Measurements from ENCODE around the gene GPC3. TPM values are rescaled to one million over a fixed set of nuclear protein-coding genes. Genes with fewer than 3 reads are reported as not detected.

The GPC3 gene
- total RNA-seq, 1 experiment from 2014 or later = 0.98 TPM

- no peak overlapping the region for H3K4me3 ChIP-seq (replicated peaks in 1 of 2; ENCODE audit: low read depth in 1 of 2, low read length in 2 of 2)
- RAD21 ChIA-PET (ENCODE audit: low non-redundant PET in 1 of 2, low total read pairs in 2 of 2, uncharacterized antibody in 2 of 2, unreplicated experiment in 2 of 2) = no interaction called here
- intact Hi-C loops (cut with micrococcal nuclease) = loop anchor here (5.0 kb wide), 1 partner anchor 232 kb away; no protein-coding TSS in a partner anchor
- H2AFZ ChIP-seq (ENCODE audit: low read depth, low read length, poor library complexity, severe bottlenecking) = no peak overlapping the region
- no peaks in the 10 kb centered on the region for H3K4me1 ChIP-seq (ENCODE audit: control insufficient read depth in 1 of 2, insufficient read depth in 2 of 2, low read length in 2 of 2)
- no TSS peak for BruUV-seq (replicated peaks)
- no peaks in the 10 kb centered on the region for H3K9me2 ChIP-seq (ENCODE audit: insufficient read depth)
- ATAC-seq (no peak), DNase-seq (ENCODE audit: low read depth, low spot score) (no peak)
- no peak for TF ChIP-seq YY1 (IDR thresholded peaks at IDR 0.05; ENCODE audit: extremely low read depth, insufficient replicate concordance, low read depth, low read length)
- TF ChIP-seq EZH2phosphoT487 (IDR thresholded peaks at IDR 0.05; ENCODE audit: borderline replicate concordance) = no peak
- TF ChIP-seq SIN3A (IDR thresholded peaks at IDR 0.05; ENCODE audit: low read depth) = no peak
- TF ChIP-seq, protein P1, sequence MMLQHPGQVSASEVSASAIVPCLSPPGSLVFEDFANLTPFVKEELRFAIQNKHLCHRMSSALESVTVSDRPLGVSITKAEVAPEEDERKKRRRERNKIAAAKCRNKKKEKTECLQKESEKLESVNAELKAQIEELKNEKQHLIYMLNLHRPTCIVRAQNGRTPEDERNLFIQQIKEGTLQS (IDR thresholded peaks at IDR 0.05) = no peak
- TF ChIP-seq, protein P2, sequence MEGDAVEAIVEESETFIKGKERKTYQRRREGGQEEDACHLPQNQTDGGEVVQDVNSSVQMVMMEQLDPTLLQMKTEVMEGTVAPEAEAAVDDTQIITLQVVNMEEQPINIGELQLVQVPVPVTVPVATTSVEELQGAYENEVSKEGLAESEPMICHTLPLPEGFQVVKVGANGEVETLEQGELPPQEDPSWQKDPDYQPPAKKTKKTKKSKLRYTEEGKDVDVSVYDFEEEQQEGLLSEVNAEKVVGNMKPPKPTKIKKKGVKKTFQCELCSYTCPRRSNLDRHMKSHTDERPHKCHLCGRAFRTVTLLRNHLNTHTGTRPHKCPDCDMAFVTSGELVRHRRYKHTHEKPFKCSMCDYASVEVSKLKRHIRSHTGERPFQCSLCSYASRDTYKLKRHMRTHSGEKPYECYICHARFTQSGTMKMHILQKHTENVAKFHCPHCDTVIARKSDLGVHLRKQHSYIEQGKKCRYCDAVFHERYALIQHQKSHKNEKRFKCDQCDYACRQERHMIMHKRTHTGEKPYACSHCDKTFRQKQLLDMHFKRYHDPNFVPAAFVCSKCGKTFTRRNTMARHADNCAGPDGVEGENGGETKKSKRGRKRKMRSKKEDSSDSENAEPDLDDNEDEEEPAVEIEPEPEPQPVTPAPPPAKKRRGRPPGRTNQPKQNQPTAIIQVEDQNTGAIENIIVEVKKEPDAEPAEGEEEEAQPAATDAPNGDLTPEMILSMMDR (IDR thresholded peaks at IDR 0.05 in 2 of 3, conservative IDR thresholded peaks at IDR 0.05 in 1 of 3; ENCODE audit: borderline replicate concordance in 1 of 3, insufficient read depth in 1 of 3, low read depth in 2 of 3, low read length in 2 of 3) = no peak
- no peak for TF ChIP-seq CBX3 (IDR thresholded peaks at IDR 0.05; ENCODE audit: low read depth)
- no peak for TF ChIP-seq EGR1 (IDR thresholded peaks at IDR 0.05; ENCODE audit: low read depth)
- no peak for TF ChIP-seq ZBTB33 (IDR thresholded peaks at IDR 0.05; ENCODE audit: extremely low read depth, insufficient replicate concordance, low read length)
- TF ChIP-seq, protein P3, sequence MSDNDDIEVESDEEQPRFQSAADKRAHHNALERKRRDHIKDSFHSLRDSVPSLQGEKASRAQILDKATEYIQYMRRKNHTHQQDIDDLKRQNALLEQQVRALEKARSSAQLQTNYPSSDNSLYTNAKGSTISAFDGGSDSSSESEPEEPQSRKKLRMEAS (IDR thresholded peaks at IDR 0.05) = no peak
- CTCF ChIA-PET = no interaction called here
- no peak overlapping the region for H3K4me2 ChIP-seq (ENCODE audit: low read length)
- H3K27ac ChIP-seq (ENCODE audit: low read depth, low read length) = no peak overlapping the region
- no peaks in the 10 kb centered on the region for H3K27me3 ChIP-seq (ENCODE audit: insufficient read depth, low read length)
- no peak overlapping the region for H3K9ac ChIP-seq (ENCODE audit: low read length)
- no peaks in the 10 kb centered on the region for H3K36me3 ChIP-seq (ENCODE audit: control insufficient read depth in 1 of 2, insufficient read depth in 2 of 2, low read length in 2 of 2)
- H3K79me2 ChIP-seq (ENCODE audit: insufficient read depth, low read length) = no peaks in the 10 kb centered on the region
- H4K20me1 ChIP-seq (ENCODE audit: insufficient read depth) = no peaks in the 10 kb centered on the region
- POLR2A ChIA-PET = no interaction called here
- H3K9me3 ChIP-seq (ENCODE audit: control insufficient read depth in 1 of 2, insufficient read depth in 1 of 2, low read depth in 1 of 2, low read length in 2 of 2) = no peaks in the 10 kb centered on the region
Observed at GRCh38 chrX:134023851-134024281, 38.5 kb upstream of the GPC3 start.
